ENCODE measurements around the gene RGS17.

Gene RGS17

GRCh38 chr6:153063936-153064335 is 67.1 kb downstream of the RGS17 start:
- no peaks in the 10 kb centered on the region for H3F3A ChIP-seq (ENCODE audit: low read depth)
- no peaks in the 10 kb centered on the region for H4K20me1 ChIP-seq (ENCODE audit: insufficient read depth, low read length, poor library complexity, severe bottlenecking)
- H3K4me2 ChIP-seq (ENCODE audit: low read depth, low read length, poor library complexity, severe bottlenecking), result no peak overlapping the region
- TF ChIP-seq CTCF (conservative IDR thresholded peaks at IDR 0.05; ENCODE audit: low read length) (no peak), EZH2phosphoT487 (IDR thresholded peaks at IDR 0.05; ENCODE audit: borderline replicate concordance) (no peak)
- H3K36me3 ChIP-seq (ENCODE audit: insufficient read depth, low read length), result no peaks in the 10 kb centered on the region
- no peaks in the 10 kb centered on the region for H3K4me1 ChIP-seq (ENCODE audit: insufficient read depth, low read length, poor library complexity, severe bottlenecking)
- H3K9ac ChIP-seq (ENCODE audit: low read depth, low read length, poor library complexity, severe bottlenecking), result no peak overlapping the region
- no peaks in the 10 kb centered on the region for H3K79me2 ChIP-seq (ENCODE audit: insufficient read depth, low read length)
- H3K4me3 ChIP-seq (ENCODE audit: low read length, poor library complexity, severe bottlenecking), result no peak overlapping the region
- no peaks in the 10 kb centered on the region for H3K9me3 ChIP-seq (ENCODE audit: insufficient read depth, low read depth, low read length)
- H3K27me3 ChIP-seq (ENCODE audit: insufficient read depth, low read length, poor library complexity, severe bottlenecking), result no peaks in the 10 kb centered on the region
- H2AFZ ChIP-seq (ENCODE audit: low read length), result no peak overlapping the region
- H3K9me2 ChIP-seq (replicated peaks; ENCODE audit: low read depth, low read length), result no peaks in the 10 kb centered on the region

DNA sequence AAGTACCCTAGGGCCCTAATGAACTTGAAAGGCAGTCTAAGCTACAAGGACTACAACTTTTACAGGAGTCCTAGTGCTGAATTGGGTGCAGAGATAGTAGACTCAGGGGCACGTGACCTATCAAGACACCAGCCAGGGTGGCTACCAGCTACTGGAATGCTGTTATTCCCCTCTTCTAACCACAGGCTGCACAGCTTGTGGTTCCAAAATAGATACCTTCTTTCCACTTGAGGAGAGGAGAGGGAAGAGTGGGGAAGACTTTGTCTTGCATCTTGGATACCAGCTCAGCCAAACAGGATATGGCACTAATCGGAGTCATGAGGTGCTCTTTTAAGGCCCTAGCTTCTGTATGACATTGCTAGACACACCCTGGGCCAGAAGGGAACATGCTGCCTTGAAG is 68.6 kb downstream of the RGS17 start:
- Histone ChIP-seq H3F3A (ENCODE audit: low read depth) (no peaks in the 10 kb centered on the region), H3K9ac (ENCODE audit: low read depth, low read length, poor library complexity, severe bottlenecking) (no peak overlapping the region), H3K79me2 (ENCODE audit: insufficient read depth, low read length) (no peaks in the 10 kb centered on the region), H3K4me1 (ENCODE audit: insufficient read depth, low read length, poor library complexity, severe bottlenecking) (no peaks in the 10 kb centered on the region), H3K4me2 (ENCODE audit: low read depth, low read length, poor library complexity, severe bottlenecking) (no peak overlapping the region), H3K27me3 (ENCODE audit: insufficient read depth, low read length, poor library complexity, severe bottlenecking) (no peaks in the 10 kb centered on the region), H2AFZ (ENCODE audit: low read length) (no peak overlapping the region), H4K20me1 (ENCODE audit: insufficient read depth, low read length, poor library complexity, severe bottlenecking) (no peaks in the 10 kb centered on the region), H3K4me3 (ENCODE audit: low read length, poor library complexity, severe bottlenecking) (no peak overlapping the region), H3K9me3 (ENCODE audit: insufficient read depth, low read depth, low read length) (no peaks in the 10 kb centered on the region), H3K9me2 (replicated peaks; ENCODE audit: low read depth, low read length) (no peaks in the 10 kb centered on the region), H3K36me3 (ENCODE audit: insufficient read depth, low read length) (no peaks in the 10 kb centered on the region)
- TF ChIP-seq EZH2phosphoT487 (IDR thresholded peaks at IDR 0.05; ENCODE audit: borderline replicate concordance) (no peak), CTCF (conservative IDR thresholded peaks at IDR 0.05; ENCODE audit: low read length) (no peak)

GRCh38 chr6:153059757-153060156 is 71.3 kb downstream of the RGS17 start:
- TF ChIP-seq CTCF (conservative IDR thresholded peaks at IDR 0.05; ENCODE audit: low read length) (peak; percentile 33), EZH2phosphoT487 (IDR thresholded peaks at IDR 0.05; ENCODE audit: borderline replicate concordance) (no peak)
- Histone ChIP-seq H3K4me1 (ENCODE audit: insufficient read depth, low read length, poor library complexity, severe bottlenecking) (no peaks in the 10 kb centered on the region), H3K36me3 (ENCODE audit: insufficient read depth, low read length) (no peaks in the 10 kb centered on the region), H3K9ac (ENCODE audit: low read depth, low read length, poor library complexity, severe bottlenecking) (no peak overlapping the region), H3K9me2 (replicated peaks; ENCODE audit: low read depth, low read length) (no peaks in the 10 kb centered on the region), H3K27me3 (ENCODE audit: insufficient read depth, low read length, poor library complexity, severe bottlenecking) (no peaks in the 10 kb centered on the region), H3K79me2 (ENCODE audit: insufficient read depth, low read length) (no peaks in the 10 kb centered on the region), H4K20me1 (ENCODE audit: insufficient read depth, low read length, poor library complexity, severe bottlenecking) (no peaks in the 10 kb centered on the region), H3K9me3 (ENCODE audit: insufficient read depth, low read depth, low read length) (no peaks in the 10 kb centered on the region), H3K4me3 (ENCODE audit: low read length, poor library complexity, severe bottlenecking) (no peak overlapping the region), H3K4me2 (ENCODE audit: low read depth, low read length, poor library complexity, severe bottlenecking) (no peak overlapping the region), H3F3A (ENCODE audit: low read depth) (no peaks in the 10 kb centered on the region), H2AFZ (ENCODE audit: low read length) (no peak overlapping the region)
